Measurements from ENCODE around the gene DTNB. TPM values are rescaled to one million over a fixed set of nuclear protein-coding genes. Genes with fewer than 3 reads are reported as not detected.

The DTNB gene
- total and polyA plus RNA-seq, 2 donors (not counting 1 experiment from before 2014, with no cell fraction given), result 25.7 to 37.3 TPM

DNA sequence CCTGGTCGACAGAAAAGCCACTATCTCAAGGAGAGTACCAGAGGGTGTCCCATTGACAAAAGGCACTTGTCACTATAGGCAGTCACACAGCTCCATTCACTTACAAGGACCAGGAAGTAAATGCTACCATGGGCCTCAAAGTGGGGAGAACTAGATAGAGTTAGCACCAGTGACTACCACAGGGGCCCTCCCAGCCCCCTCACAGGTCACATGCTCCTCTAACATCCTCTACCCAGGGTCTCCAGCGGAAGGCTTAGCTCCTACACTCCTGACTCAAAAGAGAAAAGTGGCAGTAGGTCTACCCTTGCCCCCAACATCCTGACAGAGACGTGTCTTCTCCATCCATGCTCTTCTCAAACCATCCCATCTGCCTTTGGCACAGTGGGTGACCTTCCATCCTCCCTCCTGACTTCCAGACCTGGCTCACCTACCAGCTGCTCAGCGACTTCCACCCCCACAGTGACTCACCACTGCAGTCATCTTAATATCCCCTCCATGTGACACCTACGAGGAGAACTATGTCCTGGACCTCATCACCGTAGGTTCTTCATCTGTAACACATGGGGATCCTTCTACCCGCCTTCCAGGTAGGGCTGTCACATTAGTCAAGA is 326.1 kb downstream of the DTNB start:
- POLR2A ChIA-PET, result interaction anchor here (0.7 kb wide), 1 partner anchor 15 kb away, joined by 3 read pairs; no protein-coding TSS in a partner anchor
- H3K4me3 Mint-ChIP-seq, result no peak overlapping the region
- no peak overlapping the region for H3K27ac Mint-ChIP-seq

More for the DNA sequence above, 326.1 kb downstream of the DTNB start:
- intact Hi-C loops (cut with micrococcal nuclease), result no loop called here
- Mint-ChIP-seq H3K9me3 (ENCODE audit: insufficient read depth) (peaks cover 3% of the 10 kb centered on the region), H3K4me1 (peaks cover 12% of the 10 kb centered on the region), H3K27me3 (peaks cover 6% of the 10 kb centered on the region)
- WGBS (ENCODE audit: insufficient coverage), result 95% methylated on average over 6 of the region's 7 CpGs
- Histone ChIP-seq H2AFZ (ENCODE audit: insufficient read depth, low read depth, low read length, poor library complexity, severe bottlenecking) (no peak overlapping the region), H3K79me2 (ENCODE audit: control insufficient read depth, insufficient read depth, low read length) (no peaks in the 10 kb centered on the region), H4K20me1 (ENCODE audit: control insufficient read depth, insufficient read depth, low read length, poor library complexity, severe bottlenecking) (peaks cover 8% of the 10 kb centered on the region), H3K4me3 (ENCODE audit: control extremely low read depth in 1 of 5, extremely low read depth in 1 of 5, insufficient read depth in 1 of 5, low read depth in 2 of 5, low read length in 4 of 5) (no peak overlapping the region), H3K4me2 (replicated peaks; ENCODE audit: low read depth, low read length, poor library complexity, severe bottlenecking) (no peak overlapping the region), H3K27ac (ENCODE audit: low read length in 2 of 2) (no peak overlapping the region), H3K9me3 (ENCODE audit: control extremely low read depth in 1 of 3, control insufficient read depth in 2 of 3, insufficient read depth in 1 of 3, low read length in 2 of 3) (peaks cover 0 to 9% (median 1%) of the 10 kb centered on the region in 3 donors), H3K4me1 (ENCODE audit: control insufficient read depth in 2 of 2, insufficient read depth in 2 of 2, low read length in 2 of 2) (peaks cover 11 to 13% of the 10 kb centered on the region in 2 donors), H3K9ac (ENCODE audit: low read length) (no peak overlapping the region), H3K36me3 (replicated peaks in 1 of 2; ENCODE audit: control extremely low read depth in 1 of 2, control insufficient read depth in 1 of 2, extremely low read depth in 1 of 2, insufficient read depth in 2 of 2, low read length in 1 of 2) (no peaks in the 10 kb centered on the region), H3K27me3 (replicated peaks in 1 of 4; ENCODE audit: control extremely low read depth in 1 of 4, control insufficient read depth in 3 of 4, insufficient read depth in 4 of 4, low read length in 3 of 4) (peaks cover 0 to 4% (median 1%) of the 10 kb centered on the region in 4 experiments)
- ATAC-seq (ENCODE audit: low read depth), result no peak
- CTCF ChIA-PET, result interaction anchor here (0.7 to 3.7 kb wide), 2 partner anchors 15 kb away, joined by 3 to 14 read pairs; no protein-coding TSS in a partner anchor
- TF ChIP-seq, protein P1, sequence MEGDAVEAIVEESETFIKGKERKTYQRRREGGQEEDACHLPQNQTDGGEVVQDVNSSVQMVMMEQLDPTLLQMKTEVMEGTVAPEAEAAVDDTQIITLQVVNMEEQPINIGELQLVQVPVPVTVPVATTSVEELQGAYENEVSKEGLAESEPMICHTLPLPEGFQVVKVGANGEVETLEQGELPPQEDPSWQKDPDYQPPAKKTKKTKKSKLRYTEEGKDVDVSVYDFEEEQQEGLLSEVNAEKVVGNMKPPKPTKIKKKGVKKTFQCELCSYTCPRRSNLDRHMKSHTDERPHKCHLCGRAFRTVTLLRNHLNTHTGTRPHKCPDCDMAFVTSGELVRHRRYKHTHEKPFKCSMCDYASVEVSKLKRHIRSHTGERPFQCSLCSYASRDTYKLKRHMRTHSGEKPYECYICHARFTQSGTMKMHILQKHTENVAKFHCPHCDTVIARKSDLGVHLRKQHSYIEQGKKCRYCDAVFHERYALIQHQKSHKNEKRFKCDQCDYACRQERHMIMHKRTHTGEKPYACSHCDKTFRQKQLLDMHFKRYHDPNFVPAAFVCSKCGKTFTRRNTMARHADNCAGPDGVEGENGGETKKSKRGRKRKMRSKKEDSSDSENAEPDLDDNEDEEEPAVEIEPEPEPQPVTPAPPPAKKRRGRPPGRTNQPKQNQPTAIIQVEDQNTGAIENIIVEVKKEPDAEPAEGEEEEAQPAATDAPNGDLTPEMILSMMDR (IDR thresholded peaks at IDR 0.05), result no peak
- TF ChIP-seq EZH2 (IDR thresholded peaks at IDR 0.05; ENCODE audit: borderline replicate concordance, insufficient read depth, low read depth, low read length, poor library complexity, severe bottlenecking), result no peak
- DNase-seq, result no peak

Data from B cell (primary cell).